KG1 (cell line): Measurements from ENCODE around the gene TMEM181.

ENCODE experiments used
- DNase-seq: peaks from one replicate; lab custom pipeline; 2025; lab: John Stamatoyannopoulos, UW

Gene TMEM181

GRCh38 chr6:158564243-158565121 is 4.6 kb downstream of the TMEM181 start:
- no peak for DNase-seq

- no peak for DNase-seq
These were observed 5.2 kb downstream of the TMEM181 start for GRCh38 chr6:158565122-158565429.

- no peak for DNase-seq
These were observed 5.7 kb downstream of the TMEM181 start for GRCh38 chr6:158565482-158566040.

DNA sequence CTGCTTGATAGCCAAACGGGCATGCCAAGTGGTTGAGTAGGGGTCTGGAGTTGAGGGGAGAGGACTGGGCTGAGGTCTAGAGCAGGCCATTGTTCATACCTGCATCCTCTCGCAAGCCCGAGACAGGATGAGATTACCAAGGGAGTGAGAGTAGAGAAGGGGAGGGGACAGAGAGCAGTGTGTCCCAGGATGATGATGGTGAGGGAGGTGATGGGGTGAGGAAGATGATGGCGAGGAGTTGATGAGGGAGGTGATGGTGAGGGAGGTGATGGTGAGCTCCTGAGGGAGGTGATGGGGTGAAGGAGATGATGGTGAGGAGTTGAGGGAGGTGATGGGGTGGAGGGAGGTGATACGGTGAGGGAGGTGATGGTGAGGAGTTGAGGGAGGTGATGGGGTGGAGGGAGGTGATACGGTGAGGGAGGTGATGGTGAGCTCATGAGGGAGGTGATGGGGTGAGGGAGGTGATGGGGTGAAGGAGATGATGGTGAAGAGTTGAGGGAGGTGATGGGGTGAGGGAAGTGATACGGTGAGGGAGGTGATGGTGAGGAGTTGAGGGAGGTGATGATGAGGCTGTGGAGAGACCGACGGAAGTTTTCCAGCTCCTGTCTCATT is 6.4 kb downstream of the TMEM181 start:
- DNase-seq, result no peak

DNA sequence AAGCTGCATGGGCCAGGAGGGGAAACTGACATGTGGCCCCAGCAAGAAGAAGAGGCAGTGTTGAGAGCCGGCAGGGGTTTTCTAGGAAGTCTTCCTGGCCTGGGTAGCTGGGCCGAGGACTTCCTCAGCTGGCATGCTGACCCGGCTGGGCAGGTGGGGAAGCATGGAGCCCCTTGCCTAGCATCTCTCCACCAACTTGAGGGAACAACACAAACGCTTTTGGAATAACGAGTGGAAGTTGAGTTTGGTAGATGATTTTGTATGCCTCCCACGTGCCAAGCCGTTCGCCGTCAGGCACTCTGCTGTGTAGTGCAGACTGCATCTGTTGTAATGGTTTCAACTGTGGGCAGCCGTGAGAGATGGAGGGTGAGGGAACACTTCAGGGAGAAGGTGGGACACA is 7.3 kb downstream of the TMEM181 start:
- DNase-seq, result no peak

GRCh38 chr6:158567871-158568401 is 8.0 kb downstream of the TMEM181 start:
- no peak for DNase-seq

- no peak for DNase-seq
These were observed 8.7 kb downstream of the TMEM181 start for GRCh38 chr6:158568549-158568948.

- DNase-seq, result no peak
These were observed 9.1 kb downstream of the TMEM181 start for GRCh38 chr6:158569036-158569435.

- no peak for DNase-seq
These were observed 10.7 kb downstream of the TMEM181 start for GRCh38 chr6:158570681-158570962.

- DNase-seq, result no peak
These were observed 12.1 kb downstream of the TMEM181 start for GRCh38 chr6:158571826-158572652.

DNA sequence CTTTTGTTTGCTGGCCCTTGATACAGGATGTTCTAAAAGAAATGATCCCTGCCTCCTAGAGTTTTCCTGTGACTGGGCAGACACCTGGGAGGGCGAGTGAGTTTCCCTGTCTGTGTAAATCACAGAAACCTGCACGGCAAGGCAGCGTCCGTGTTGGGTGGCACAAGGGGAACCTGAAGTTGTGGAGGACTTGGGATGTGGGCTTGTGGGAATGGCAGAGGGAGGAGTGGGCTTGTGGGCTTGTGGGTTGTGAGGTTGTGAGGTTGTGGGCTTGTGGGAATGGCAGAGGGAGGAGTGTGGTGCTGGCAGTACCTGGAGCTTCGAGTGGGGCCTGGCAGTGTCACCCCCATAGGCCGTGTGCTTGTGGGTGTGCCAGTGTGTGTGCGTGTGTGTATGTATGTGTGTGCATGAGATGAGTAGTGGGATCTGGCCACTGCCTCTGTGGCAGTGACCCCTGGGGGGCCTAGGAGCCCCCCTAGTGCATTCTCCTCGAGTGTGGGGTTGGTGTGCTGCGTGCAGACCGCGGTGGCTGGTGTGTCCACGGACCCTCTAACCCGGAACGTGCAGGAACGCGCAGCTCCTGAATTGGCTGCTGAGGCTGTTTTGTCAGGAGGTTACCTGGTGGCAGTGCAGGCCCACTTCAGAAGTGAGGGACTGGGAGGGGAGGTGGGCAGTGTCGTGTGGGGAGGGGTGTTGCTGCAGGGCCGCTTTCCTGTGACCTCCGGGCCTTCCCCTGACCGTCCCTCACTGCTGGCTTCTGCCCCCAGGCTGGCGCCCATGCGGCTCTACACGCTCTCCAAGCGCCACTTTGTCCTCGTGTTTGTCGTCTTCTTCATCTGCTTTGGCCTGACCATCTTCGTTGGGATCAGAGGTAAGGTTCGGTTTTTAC is 13.0 kb downstream of the TMEM181 start:
- no peak for DNase-seq

GRCh38 chr6:158573542-158573931 is 13.6 kb downstream of the TMEM181 start:
- DNase-seq, result no peak

- DNase-seq, result no peak
These were observed 14.9 kb downstream of the TMEM181 start for GRCh38 chr6:158574800-158575199.

DNA sequence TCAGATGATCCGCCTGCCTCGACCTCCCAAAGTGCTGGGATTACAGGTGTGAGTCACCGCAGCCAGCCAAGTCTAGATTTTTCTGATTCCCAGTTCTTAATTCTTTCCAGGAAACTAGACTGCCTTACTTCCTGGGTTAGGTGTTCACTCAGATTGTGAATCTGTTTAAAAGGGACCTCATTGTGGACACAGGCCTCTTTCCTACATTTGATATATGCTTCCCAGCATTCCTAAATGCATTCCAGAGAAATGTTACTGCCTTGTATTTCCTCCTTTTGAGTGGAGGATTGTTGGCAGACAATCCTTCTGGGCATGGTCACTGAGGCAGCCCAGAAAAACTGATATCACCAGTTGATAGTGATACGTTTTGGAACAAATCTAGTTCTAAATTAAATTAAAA is 15.7 kb downstream of the TMEM181 start:
- no peak for DNase-seq

GRCh38 chr6:158584236-158584651 is 24.4 kb downstream of the TMEM181 start:
- DNase-seq, result no peak

DNA sequence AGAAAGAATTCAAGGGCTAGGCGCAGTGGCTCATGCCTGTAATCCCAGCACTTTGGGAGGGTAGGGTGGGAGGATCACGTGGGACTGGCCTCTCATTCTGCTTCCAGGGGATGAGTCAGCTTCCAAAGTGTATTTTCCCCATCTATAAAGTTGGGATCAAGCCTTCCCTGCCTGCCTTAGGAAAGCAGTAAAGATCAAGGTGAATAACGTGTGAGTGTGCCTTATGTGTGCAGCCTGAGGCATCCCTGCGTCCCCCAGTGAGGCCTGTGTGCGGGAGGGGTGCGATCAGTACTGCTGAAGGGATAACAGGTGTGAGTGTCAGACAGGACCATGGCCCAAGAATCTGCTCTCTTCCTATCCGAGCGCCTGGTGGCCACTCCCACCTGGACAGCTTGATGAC is 26.8 kb downstream of the TMEM181 start:
- no peak for DNase-seq

DNA sequence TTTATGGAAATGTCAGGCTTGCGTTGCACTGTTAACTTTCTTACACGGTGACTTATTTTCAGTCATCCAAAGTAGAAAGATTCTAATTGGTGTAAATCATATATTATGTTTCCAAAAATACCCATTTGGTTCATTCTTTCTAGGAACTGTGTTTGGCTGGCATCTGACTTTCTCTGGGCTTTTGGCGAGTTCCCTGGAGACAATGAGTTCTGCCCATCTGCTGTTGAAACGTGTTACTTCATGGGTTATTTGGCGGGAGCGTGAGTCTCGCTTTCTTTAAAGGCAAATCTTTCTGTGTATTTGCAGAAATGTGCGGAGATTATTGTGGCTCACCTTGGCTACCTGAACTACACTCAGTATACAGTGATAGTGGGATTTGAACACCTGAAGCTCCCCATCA is 29.5 kb downstream of the TMEM181 start:
- no peak for DNase-seq

- DNase-seq, result no peak
These were observed 31.4 kb downstream of the TMEM181 start for GRCh38 chr6:158591134-158591809.

GRCh38 chr6:158591810-158592209 is 31.9 kb downstream of the TMEM181 start:
- DNase-seq, result no peak

DNA sequence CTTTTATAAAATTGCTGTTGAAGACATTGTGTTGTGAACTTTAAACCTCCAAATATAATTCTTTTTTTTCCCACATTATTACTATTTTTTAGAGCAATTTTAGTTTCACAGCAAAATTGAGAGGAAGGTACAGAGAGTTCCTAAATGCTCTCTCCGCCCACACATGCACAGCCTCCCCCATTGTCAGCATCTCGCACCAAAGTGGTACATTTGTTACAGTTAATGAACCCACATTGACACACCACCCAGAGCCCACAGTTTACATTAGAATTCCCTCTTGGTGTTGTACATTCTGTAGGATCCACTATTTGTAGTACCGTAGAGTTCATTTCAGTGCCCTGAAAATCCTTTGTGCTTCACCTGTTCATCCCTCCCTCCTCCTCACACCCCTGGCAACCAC is 33.8 kb downstream of the TMEM181 start:
- no peak for DNase-seq

GRCh38 chr6:158595223-158595622 is 35.3 kb downstream of the TMEM181 start:
- no peak for DNase-seq
